Hypothalamus (tissue), 51 donors: ENCODE data around the gene CNNM2.
A peak's percentile ranks its signal among the peaks of the same experiment; 100 is the strongest.

ENCODE experiments used
- DNase-seq, 51 donors: peaks; one replicate each; lab custom pipeline; 2025; lab: John Stamatoyannopoulos, UW

Gene CNNM2

DNA sequence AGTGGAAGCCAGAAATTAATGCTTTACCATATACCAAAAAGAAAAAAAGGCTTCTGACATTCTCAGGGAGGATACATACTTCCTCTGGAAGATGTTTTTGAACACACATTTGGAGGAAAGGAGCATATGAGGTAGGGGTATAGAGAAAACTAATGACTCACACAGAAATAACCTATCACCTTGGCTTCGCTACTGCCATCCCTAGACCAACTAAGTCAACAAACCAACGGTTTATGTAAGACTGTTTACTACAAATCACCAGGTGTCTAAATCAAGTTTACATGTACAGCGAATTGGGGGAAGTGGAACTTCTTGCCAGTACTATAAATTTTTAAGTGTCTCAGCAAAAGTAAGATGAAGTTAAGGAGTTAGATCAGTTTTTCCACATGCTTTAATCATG is 178.0 kb downstream of the CNNM2 start:
- DNase-seq: no peak

DNA sequence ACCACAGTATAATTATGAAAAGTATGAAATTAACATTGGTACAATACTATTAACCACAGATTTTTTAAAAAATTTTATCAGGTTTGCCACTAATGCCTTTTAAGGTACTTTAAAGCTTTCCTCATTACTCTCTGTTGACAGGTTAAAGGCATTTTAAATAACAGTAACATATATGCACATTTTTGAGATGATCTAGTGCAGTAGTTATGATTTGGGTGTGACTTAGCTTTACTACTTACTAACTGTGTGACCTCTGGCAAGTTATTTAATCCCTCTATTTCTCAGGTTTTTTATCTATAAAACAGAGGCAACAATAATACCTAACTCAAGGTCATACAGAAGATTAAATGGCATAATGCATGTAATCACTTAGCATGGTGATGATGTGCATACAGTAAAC is 180.1 kb downstream of the CNNM2 start:
- no peak for DNase-seq

DNA sequence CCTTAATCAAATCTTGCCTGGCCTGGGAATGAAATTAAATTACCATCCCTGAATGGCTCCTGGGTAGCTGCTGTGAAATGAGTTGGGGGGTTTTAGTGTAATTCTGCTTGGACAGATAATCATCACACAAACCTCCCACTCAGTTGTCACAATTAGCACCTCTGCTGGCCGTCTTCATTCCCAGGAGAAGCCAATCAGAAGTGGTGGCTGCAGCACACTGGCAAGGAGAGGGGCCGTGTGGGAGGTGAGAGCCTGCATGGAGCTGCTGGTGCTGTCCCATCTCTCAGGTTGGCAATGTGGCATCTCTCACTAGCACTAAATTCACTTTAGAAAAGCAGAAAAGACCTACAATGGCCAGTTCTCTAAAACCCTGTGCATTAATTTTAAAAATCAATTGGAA is 182.5 kb downstream of the CNNM2 start:
- DNase-seq: no peak

DNA sequence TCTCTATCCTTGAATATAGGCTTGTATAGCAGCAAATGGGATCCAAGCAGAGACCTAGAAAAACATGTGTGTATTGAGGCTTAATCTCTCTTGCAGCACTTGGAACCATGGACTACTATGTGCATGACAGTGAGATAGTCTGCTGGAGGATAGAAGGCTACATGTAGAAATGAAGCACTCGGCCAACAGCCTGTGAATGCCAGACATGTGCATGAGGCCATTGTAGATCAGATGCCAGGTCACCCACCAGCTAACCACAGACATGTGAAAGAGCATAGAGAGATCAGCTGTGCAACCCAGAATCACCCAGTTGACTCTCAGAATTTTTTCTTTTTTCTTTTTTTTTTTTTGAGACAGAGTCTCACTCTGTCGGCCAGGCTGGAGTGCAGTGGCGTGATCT is 184.1 kb downstream of the CNNM2 start:
- peak in 1 of 51 donors; percentile 15 for DNase-seq

DNA sequence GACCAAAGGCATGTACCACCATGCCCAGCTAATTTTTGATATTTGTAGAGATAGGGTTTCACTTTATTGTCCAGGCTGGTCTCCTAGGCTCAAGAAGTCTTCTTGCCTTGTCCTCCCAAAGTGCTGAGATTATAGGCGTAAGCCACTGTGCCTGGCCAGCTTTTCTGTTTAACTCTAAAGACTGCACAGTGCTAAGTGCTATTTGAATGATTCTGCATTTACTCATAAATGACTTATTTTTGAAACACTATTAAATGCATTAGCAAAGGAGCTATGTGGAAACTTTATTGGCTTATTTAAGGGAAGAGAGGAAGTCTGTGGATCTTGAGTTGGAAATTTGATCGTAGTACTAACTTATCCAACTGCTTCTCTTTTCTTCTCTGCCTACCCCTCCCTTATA is 185.9 kb downstream of the CNNM2 start:
- DNase-seq: no peak

DNA sequence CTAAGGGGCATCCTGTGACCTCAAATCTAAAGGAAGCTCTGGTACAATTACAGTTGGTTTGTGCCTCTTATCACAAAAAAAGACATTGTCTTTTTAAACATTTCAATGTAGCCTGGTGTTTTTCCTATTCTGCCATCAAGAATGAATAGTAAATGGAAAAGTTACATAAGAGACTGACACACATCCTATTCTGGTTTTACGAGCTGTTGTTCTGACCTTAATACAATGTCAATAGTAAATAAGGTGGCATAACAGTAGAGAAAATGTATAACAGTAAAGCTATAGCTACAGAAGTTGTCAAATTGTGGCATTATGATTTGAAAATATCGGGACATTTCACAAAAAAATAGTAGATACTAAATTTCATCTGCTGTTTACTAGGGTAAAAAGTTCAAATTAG is 186.6 kb downstream of the CNNM2 start:
- no peak for DNase-seq

DNA sequence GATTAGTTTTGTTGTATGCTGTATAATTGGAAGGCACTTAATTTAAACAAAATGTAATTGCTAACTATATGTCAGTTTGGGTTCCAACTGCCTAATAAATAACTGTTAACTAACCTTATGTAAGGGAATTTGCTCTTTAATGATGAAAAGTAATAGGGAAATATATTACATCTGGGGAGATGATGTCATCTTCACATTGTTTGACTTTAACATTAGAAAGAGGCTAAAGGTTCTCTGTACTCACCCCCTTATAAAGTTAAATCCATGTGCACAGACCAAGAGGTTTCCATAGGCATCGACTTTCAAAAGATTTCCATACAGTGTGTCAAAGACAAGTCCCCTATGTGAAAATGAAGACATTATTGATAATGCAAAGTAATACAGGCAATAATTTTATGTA is 187.4 kb downstream of the CNNM2 start:
- DNase-seq: no peak

DNA sequence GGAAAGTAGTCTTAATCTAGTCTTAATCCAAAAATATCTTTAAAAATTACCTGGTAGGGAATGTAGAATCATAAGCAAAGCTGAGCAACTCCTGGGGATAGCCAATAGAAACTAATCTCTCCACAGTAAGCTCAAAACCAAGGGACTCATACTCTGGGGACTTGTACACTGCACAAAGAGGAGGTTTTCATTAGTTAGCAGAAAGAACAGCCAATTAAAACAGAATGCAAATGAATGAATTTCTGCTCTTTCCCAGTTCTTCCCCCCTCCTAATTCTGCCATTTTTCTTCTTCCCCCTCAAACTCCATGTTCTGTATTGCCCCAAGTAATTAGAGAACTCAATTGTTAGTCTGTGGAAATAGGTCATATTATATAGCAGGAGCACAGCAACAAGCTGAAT is 188.4 kb downstream of the CNNM2 start:
- DNase-seq: no peak

DNA sequence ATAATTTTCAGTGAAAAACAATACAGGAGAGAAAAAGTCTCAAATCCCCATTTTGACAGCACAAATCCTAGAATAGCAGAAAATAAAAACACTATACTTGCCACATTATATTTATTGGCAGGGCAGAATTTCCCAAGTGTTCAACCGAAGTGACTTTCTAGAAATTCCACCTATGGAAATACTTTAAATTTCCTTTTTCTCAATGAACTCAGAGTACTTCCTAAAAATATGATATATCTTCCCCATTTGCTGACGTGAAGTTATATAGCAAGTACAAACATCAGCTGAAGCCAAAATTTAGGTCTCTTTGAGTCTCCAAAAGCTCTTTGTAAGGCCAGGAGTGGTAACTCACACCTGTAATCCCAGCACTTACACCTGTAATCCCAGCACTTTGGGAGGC is 191.7 kb downstream of the CNNM2 start:
- no peak for DNase-seq

DNA sequence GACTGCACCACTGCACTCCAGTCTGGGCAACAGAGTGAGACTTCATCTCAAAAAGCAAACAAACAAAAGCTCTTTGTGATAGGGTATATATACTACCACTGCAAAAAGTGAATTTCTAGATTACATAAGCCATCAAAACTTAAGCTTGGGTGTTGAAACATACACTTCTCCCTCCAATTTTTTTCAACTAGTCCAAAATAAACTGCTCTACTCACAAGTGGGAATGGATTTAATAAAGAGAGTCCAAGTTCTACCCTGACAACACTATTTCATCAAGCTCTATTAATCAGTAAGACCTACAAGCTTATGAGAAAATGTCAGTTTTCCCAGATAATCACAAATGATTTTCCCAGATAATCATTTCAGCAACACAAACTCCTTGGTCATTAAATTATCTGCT is 192.3 kb downstream of the CNNM2 start:
- no peak for DNase-seq

DNA sequence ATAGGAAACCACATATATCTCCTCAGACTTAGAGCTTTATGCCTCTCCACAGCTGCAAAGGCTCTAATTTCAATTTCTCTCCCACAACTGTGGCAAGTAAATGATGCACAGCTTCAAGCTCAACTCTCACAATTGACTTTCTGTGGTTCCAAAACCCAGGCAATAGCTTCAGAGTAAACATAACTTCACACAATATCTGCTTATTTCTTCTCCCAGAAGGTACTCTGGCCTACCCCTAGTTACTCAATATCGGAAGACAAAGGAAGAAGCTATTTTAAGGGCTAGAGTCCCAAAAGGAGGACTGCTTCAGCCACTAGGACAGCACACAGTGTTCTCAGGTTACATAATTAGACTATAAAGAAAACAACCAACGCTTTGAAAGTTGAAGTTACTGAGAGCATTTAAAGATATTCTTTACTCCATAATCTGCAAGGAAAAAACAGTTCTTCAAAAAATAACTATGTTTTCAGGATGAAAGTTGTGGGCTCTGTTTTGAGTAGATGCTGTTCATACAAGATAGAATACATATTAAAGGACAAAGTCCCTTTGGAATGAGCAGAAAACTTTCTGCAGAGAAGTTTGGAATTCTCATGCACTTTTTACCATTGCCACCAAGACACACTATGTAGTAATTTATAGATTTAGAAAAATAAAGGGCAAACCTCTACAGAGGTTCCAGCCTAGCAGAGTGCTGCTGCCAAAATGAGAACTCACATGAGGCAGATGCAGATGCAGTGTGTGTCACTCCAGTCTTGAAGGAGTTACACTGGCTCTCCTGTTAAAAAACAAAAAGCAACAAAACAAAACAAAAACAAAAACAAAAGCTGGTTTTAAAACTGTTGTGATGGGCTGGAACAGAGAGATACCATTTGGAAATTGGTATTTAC is 193.2 kb downstream of the CNNM2 start:
- peak in 3 of 51 donors; percentile 5 to 69 (median 25) for DNase-seq

DNA sequence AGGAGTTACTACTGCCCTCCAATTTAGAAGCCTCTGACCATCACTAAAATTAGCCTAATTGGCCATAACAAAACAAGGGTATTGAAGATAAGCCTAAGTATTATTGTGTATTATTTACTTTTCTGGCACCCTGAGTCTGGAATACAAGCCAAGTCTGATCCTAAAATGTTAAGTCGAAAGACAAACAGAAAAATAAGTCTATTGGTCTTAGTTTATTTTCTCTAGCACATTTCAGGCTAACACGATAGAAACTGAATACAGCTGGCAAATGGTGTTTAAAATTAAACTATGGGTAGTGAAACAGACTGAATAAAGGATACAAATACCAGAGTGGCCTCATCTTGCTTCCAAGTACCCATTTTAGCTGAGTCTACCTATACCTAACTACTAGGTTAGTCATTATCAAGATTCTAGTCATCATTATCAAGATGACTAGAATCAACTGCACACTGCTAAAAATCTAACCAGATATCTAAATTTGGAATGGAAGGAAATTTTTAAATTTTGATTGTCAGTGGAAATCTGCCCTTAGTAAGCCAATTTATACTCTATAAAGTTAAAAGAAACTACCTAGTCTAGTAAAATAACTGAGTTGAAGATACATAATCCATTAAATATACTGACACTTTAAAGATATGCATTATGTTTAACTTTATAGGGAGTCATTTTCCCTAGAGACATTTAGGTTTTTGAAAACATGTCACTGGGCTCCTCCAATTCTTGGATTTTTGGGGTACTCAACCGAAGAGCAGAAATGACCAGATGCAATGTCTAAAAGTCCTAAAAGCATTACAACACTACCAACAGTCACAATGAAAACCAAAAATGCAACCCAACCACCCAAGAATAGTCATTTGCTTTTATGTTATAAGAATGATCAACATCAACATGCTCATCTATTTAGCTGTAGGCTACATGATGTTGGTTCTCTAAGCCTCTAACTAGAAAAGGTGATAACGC is 194.1 kb downstream of the CNNM2 start:
- peak in 1 of 51 donors; percentile 44 for DNase-seq

DNA sequence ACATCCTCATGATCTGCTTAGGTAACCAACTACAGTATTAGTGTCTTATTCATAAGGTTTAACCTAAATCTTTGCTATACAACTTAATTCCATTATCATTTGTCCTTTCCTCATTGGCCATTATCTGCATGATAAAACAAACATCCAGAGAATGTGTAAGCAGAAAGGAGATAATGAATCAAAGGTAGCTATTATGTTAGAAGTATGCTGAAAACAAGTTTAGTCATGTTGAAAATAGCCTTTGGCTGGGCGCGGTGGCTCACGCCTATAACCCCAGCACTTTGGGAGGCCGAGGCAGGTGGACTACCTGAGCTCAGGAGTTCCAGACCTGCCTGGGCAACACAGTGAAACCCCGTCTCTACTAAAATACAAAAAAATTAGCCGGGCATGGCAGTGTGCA is 196.8 kb downstream of the CNNM2 start:
- DNase-seq: no peak

DNA sequence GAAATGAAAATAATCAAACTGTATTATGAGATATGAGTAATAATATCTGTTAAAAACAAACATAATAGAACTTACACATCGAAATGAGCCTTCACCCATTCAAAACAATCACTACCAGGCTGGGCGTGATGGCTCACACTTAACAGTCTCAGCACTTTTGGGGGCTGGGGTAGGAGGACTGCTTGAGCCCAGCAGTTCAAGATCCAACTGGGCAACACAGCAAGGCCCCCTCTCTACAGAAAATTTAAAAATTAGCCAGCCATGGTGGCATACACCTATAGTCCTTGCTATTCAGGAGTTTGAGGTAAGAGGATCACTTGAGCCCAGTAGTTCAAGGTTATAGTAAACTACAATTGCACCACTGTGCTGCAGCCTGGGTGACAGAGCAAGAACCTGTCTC is 199.2 kb downstream of the CNNM2 start:
- no peak for DNase-seq

DNA sequence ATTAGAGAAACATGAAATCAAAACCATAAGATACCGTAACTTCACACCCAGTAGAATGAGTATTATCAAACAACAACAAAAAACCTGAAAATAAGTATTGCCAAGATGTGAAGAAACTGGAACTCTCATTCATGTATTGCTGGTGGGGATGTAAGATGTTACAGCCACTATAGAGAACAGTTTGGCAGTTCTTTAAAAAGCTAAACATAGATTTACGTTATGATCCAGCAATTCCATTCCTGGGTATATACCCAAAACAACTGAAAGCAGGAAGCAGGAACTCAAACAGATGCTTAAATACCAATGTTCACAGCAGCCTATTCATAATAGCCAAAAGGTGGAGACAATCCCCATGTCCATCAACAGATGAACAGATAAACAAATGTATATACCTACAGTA is 202.5 kb downstream of the CNNM2 start:
- no peak for DNase-seq

DNA sequence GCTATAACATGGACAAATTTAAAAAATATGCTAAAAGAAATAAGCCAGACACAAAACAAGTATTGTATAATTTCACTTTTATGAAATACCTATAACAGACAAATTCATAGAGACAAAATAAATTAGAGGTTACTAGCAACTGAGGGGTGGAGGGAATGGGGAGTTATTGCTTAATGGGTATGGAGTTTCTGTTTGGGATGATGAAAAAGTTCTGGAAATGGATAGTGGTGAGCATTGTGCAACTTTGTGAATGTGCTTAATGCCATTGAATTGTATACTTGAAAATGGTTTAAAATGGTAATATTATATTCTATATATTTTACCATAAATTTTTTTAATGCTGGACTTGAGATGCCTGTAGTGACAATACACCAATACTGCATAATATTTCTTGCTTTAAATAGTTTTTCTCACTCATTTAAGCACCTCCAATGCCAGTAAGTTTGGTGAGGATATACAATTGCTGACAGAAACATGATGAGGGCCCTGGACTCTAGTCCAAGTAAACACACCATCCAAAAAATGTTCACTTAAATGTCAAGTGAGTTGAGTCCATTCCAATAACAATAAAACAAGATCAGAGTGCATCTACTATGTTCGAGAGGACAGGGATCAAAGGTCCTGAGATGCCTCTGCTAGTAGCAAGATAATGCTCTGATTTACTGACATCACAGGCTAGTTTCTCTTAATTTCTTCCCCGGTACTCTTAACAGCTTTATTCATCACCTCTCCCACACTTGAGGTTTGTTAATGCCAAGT is 203.1 kb downstream of the CNNM2 start:
- no peak for DNase-seq

DNA sequence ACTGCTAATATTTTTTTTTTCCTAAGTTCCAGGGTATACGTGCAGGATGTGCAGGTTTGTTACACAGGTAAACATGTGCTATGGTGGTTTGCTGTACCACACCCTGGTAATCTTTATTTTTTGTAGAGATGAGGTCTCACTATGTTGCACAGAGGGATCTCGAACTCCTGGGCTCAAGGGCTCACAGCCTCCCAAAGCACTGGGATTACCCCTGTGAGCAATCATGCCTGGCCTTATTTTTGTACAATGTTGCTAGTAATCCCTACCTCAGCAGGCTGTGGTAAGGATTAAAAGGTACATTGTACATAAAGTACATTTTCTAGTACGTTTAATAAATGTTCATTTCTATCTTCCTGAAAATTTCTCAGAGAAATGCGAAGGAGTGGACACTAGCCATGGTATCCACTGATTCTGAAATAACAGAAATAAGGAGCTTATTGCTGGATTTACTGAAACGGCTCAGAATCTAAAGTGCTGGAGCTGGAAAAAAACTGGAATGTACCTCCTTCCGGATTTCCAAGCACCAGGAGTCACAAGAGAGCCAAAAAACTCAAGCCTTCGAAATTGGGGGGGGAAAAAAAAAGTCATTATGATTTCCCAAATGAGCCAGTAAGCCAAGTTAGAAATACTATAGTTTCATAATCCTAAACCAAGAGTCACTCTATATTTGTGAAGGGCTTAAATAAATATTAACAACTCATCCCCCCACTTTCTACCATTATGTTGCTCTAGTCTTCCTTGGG is 205.4 kb downstream of the CNNM2 start:
- no peak for DNase-seq

DNA sequence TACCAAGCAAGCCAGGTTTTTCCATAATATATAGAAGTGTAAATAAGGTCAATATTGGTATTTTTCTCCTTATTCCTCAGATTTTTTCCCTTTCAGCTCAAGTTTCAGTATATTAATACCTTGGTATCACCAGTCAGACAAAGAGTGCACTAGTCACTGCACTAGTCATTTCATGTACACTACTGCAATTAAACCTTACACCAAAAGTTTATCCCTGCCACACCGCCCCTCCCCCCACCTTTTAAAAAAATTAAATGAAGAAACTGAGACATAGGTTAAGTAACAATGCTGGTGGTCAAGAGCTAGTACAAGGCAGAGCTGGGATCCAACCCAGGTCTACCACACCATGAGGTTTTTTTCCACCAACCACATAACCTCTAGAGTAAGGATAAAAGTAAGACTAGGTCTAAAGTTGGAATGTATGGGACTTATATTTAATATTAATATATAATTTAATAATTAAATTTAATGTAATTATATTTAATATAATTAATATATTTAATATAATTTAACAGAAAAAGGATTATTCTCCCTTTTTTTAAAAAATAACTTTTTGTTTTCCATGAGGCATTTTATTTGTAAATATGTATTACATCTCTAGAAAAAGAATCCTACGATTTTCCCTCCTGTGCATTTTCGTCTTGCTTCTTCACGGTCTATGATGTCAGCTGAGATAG is 206.5 kb downstream of the CNNM2 start:
- no peak for DNase-seq
